Activated naive CD8-positive, alpha-beta T cell treated with anti-CD3 and anti-CD28 coated beads, Interleukin-2, amount 10 ng/mL, durations not matched to agents 7 days and 5 days (primary cell): ENCODE results near the gene CDH4. TPM values are rescaled to one million over a fixed set of nuclear protein-coding genes. Genes with fewer than 3 reads are reported as not detected.
"Not testable (repeated sequence)": the region's sequence is repeated elsewhere in the genome, so short reads cannot be mapped to it uniquely, and the experiment has no call there.

ENCODE experiments used
- ATAC-seq: fragments of 150-1000 bp; cut with Tn5 transposase; one replicate; pipeline ENCODE4 v1.10.0; 2021; ENCODE audit warnings: low read depth, moderate library complexity
- POLR2A ChIA-PET: fragments of 350-600 bp; sonication (Branson Sonifier 250); formaldehyde crosslinking; loops from one replicate; lab custom pipeline; 2021; ENCODE audit warnings: antibody characterized with exemption; lab: Charles Lee
- DNase-seq: peaks from one replicate; pipeline ENCODE4 v3.0.0; 2021
- H3K27ac Mint-ChIP-seq: one replicate; pipeline ENCODE4 v1.8.0; 2022; ENCODE audit warnings: mild to moderate bottlenecking, mixed read lengths
- H3K27me3 Mint-ChIP-seq: one replicate; pipeline ENCODE4 v1.8.0; 2022; ENCODE audit warnings: mild to moderate bottlenecking, moderate library complexity, mixed read lengths
- H3K36me3 Mint-ChIP-seq: one replicate; pipeline ENCODE4 v1.8.0; 2021; ENCODE audit warnings: mild to moderate bottlenecking, mixed read lengths
- H3K4me1 Mint-ChIP-seq: one replicate; pipeline ENCODE4 v1.8.0; 2021; ENCODE audit warnings: mixed read lengths
- H3K4me3 Mint-ChIP-seq: one replicate; pipeline ENCODE4 v1.8.0; 2022; ENCODE audit warnings: mild to moderate bottlenecking, moderate library complexity, mixed read lengths
- H3K9me3 Mint-ChIP-seq: one replicate; pipeline ENCODE4 v1.8.0; 2021; ENCODE audit warnings: mixed read lengths
- total RNA-seq, 2 experiments: library from RNA; stranded (reverse); gene quantifications; one replicate each; pipeline ENCODE4 v1.2.3, GENCODE V29; 2021

The CDH4 gene
- total RNA-seq, 2 experiments from 2014 or later, result 0.14 to 0.20 TPM

- H3K9me3 Mint-ChIP-seq, result peaks cover 2% of the 10 kb centered on the region
- POLR2A ChIA-PET, result no interaction called here
These were observed 161.7 kb downstream of the CDH4 start for GRCh38 chr20:61413752-61414151.

DNA sequence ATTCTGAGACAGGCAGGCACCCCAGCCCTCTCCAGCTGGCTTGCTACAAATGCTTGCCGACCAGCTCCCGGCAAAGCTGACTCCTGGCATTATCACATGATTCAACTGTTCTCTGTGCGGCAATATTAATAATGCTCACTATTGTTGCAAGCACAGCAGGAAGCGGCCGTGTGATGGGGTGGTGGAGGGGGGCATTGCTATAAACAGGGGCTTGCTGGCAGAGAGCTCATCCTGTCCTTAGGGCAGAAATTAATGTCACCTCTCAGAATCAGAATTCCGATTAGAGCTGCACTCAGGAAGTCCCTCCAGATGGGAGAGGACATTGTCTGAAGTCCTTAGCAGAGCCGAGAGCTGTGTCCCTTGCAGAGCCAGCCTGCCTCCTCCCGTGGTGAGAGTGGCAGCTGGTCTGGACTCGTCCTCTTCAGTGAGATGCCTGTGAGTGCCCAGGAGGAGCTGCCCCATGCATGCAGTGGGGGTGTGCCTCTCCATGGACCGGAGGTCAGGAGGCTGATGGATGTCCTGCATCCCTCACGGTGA is 162.5 kb downstream of the CDH4 start:
- no peak overlapping the region for H3K27ac Mint-ChIP-seq
- DNase-seq (no peak), ATAC-seq (no peak)
- H3K4me1 Mint-ChIP-seq, result no peaks in the 10 kb centered on the region
- H3K9me3 Mint-ChIP-seq, result peaks cover 2% of the 10 kb centered on the region
- H3K36me3 Mint-ChIP-seq, result no peaks in the 10 kb centered on the region
- no peak overlapping the region for H3K4me3 Mint-ChIP-seq
- no peaks in the 10 kb centered on the region for H3K27me3 Mint-ChIP-seq
- POLR2A ChIA-PET, result no interaction called here

More at GRCh38 chr20:61413752-61414151, 161.7 kb downstream of the CDH4 start:
- Mint-ChIP-seq H3K36me3 (no peaks in the 10 kb centered on the region), H3K27me3 (no peaks in the 10 kb centered on the region), H3K4me3 (no peak overlapping the region), H3K27ac (no peak overlapping the region), H3K4me1 (no peaks in the 10 kb centered on the region)
- no peak for DNase-seq
- no peak for ATAC-seq

GRCh38 chr20:61416546-61416945 is 164.5 kb downstream of the CDH4 start:
- Mint-ChIP-seq H3K27me3 (no peaks in the 10 kb centered on the region), H3K4me1 (no peaks in the 10 kb centered on the region), H3K27ac (no peak overlapping the region), H3K9me3 (peaks cover 2% of the 10 kb centered on the region), H3K36me3 (no peaks in the 10 kb centered on the region), H3K4me3 (no peak overlapping the region)
- DNase-seq (no peak), ATAC-seq (no peak)
- POLR2A ChIA-PET, result no interaction called here

DNA sequence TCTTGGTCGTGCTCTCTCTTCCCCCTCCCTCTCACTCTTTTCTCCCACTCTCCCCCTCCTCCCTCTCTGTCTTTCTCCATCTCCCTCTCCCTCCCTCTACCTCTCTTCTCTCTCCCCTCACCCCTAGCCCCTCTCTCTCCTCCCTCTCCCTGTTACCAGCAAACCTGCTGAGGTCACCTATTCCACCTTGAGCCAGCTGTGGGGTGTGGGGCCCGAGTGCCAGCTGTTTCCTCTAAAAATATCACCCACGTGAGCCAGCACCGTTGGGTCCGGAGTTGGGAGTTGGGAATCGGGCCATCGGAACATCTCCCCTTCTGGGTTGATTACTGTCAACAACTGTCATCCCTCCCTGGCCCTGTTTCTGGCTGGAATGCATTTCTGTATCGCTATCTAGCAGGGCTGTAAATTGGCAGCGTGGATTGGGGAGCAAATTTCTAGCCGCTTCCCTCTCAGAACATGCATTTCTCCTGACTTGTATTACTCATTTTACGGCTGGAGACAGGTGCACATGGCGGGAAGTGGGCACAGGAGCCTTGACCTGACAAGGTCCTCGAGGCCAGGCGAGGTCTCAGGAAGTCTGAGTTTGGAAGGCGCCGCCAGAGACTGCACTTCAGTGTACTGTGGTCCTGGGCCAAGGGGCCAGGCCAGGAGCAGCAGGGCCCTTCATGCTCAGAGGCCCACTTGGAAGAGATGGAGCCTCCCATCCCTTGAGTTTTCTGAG is 165.3 kb downstream of the CDH4 start:
- no peaks in the 10 kb centered on the region for H3K4me1 Mint-ChIP-seq
- no peak overlapping the region for H3K4me3 Mint-ChIP-seq
- peaks cover 2% of the 10 kb centered on the region for H3K9me3 Mint-ChIP-seq
- no peak for ATAC-seq
- POLR2A ChIA-PET, result no interaction called here
- H3K27ac Mint-ChIP-seq, result no peak overlapping the region
- H3K36me3 Mint-ChIP-seq, result no peaks in the 10 kb centered on the region
- no peak for DNase-seq
- H3K27me3 Mint-ChIP-seq, result no peaks in the 10 kb centered on the region

- no peak for ATAC-seq
- no peaks in the 10 kb centered on the region for H3K9me3 Mint-ChIP-seq
- no peak overlapping the region for H3K27ac Mint-ChIP-seq
- no peaks in the 10 kb centered on the region for H3K27me3 Mint-ChIP-seq
- H3K4me3 Mint-ChIP-seq, result no peak overlapping the region
- H3K36me3 Mint-ChIP-seq, result no peaks in the 10 kb centered on the region
- no peak for DNase-seq
- POLR2A ChIA-PET, result no interaction called here
- no peaks in the 10 kb centered on the region for H3K4me1 Mint-ChIP-seq
These were observed 166.9 kb downstream of the CDH4 start for GRCh38 chr20:61419010-61419409.

DNA sequence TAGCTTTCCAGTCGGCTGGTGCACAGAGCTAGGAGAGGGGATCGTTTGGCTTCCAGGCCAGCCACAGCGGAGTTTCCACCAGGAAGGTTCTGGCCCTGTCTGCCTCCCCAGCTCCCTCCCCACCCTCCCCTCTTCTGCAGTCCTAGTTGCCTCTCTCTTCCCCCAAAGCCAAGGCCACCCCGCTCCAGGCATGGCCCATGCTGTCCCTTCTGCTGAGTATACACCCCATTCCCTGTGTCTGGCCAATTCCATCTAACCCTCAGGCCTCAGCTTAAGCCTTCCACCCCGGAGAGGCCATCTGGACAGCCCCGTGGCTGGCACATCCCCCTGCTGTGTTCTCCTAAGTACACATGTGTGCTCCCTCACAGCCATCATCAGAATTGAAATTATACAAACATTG is 167.4 kb downstream of the CDH4 start:
- Mint-ChIP-seq H3K4me1 (no peaks in the 10 kb centered on the region), H3K9me3 (no peaks in the 10 kb centered on the region), H3K36me3 (no peaks in the 10 kb centered on the region), H3K27ac (no peak overlapping the region), H3K4me3 (no peak overlapping the region), H3K27me3 (no peaks in the 10 kb centered on the region)
- DNase-seq (no peak), ATAC-seq (no peak)
- POLR2A ChIA-PET, result no interaction called here

DNA sequence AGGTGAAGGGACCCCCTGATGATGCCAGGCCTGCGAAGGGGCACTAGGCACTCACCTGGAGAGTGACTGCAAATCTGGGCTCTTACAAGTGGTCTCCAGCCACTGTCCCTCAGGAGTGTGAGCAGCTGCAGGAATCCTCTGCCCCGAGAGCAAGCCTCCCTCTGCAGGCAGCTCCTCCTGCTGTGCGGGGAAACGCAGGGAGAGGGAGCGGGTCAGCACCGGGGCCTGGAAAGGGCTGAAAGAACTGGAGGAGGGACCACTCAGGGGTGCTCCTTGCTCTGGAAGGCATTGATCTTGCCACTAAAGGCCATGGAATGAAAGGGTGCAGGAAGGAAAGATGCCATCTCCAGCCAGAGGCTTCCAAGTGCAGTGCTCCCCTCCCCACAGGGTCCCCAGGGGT is 168.0 kb downstream of the CDH4 start:
- Mint-ChIP-seq H3K27me3 (no peaks in the 10 kb centered on the region), H3K9me3 (no peaks in the 10 kb centered on the region), H3K27ac (no peak overlapping the region), H3K36me3 (no peaks in the 10 kb centered on the region), H3K4me1 (no peaks in the 10 kb centered on the region), H3K4me3 (no peak overlapping the region)
- no peak for ATAC-seq
- POLR2A ChIA-PET, result no interaction called here
- no peak for DNase-seq

- no peak for DNase-seq
- POLR2A ChIA-PET, result no interaction called here
- no peaks in the 10 kb centered on the region for H3K36me3 Mint-ChIP-seq
- H3K4me3 Mint-ChIP-seq, result no peak overlapping the region
- ATAC-seq, result no peak
- no peak overlapping the region for H3K27ac Mint-ChIP-seq
- H3K27me3 Mint-ChIP-seq, result no peaks in the 10 kb centered on the region
- no peaks in the 10 kb centered on the region for H3K9me3 Mint-ChIP-seq
- H3K4me1 Mint-ChIP-seq, result no peaks in the 10 kb centered on the region
These were observed 168.7 kb downstream of the CDH4 start for GRCh38 chr20:61420781-61421180.

- POLR2A ChIA-PET, result no interaction called here
- H3K4me1 Mint-ChIP-seq, result no peaks in the 10 kb centered on the region
- no peak overlapping the region for H3K4me3 Mint-ChIP-seq
These were observed 170.8 kb downstream of the CDH4 start for GRCh38 chr20:61422636-61423425.

GRCh38 chr20:61424011-61424627 is 172.1 kb downstream of the CDH4 start:
- ATAC-seq, result no peak

More at GRCh38 chr20:61422636-61423425, 170.8 kb downstream of the CDH4 start:
- DNase-seq (no peak), ATAC-seq (no peak)
- H3K9me3 Mint-ChIP-seq, result no peaks in the 10 kb centered on the region
- H3K36me3 Mint-ChIP-seq, result no peaks in the 10 kb centered on the region
- H3K27me3 Mint-ChIP-seq, result no peaks in the 10 kb centered on the region
- no peak overlapping the region for H3K27ac Mint-ChIP-seq

GRCh38 chr20:61424628-61425420 is 172.8 kb downstream of the CDH4 start:
- POLR2A ChIA-PET, result no interaction called here
- H3K9me3 Mint-ChIP-seq, result no peaks in the 10 kb centered on the region
- no peaks in the 10 kb centered on the region for H3K4me1 Mint-ChIP-seq
- no peak overlapping the region for H3K4me3 Mint-ChIP-seq
- DNase-seq, result no peak
- H3K27ac Mint-ChIP-seq, result no peak overlapping the region
- H3K27me3 Mint-ChIP-seq, result no peaks in the 10 kb centered on the region
- ATAC-seq, result no peak
- no peaks in the 10 kb centered on the region for H3K36me3 Mint-ChIP-seq

More at GRCh38 chr20:61424011-61424627, 172.1 kb downstream of the CDH4 start:
- Mint-ChIP-seq H3K4me1 (no peaks in the 10 kb centered on the region), H3K27ac (no peak overlapping the region), H3K4me3 (no peak overlapping the region), H3K9me3 (no peaks in the 10 kb centered on the region), H3K27me3 (no peaks in the 10 kb centered on the region), H3K36me3 (no peaks in the 10 kb centered on the region)
- no peak for DNase-seq
- POLR2A ChIA-PET, result no interaction called here

- DNase-seq, H3K27ac Mint-ChIP-seq, H3K36me3 Mint-ChIP-seq, H3K27me3 Mint-ChIP-seq, H3K4me1 Mint-ChIP-seq, POLR2A ChIA-PET, H3K9me3 Mint-ChIP-seq, H3K4me3 Mint-ChIP-seq, ATAC-seq: not testable (repeated sequence)
These were observed 173.5 kb downstream of the CDH4 start for GRCh38 chr20:61425541-61425991.

GRCh38 chr20:61426352-61426751 is 174.3 kb downstream of the CDH4 start:
- Mint-ChIP-seq H3K9me3 (no peaks in the 10 kb centered on the region), H3K27ac (no peak overlapping the region), H3K4me3 (no peak overlapping the region), H3K27me3 (no peaks in the 10 kb centered on the region), H3K4me1 (no peaks in the 10 kb centered on the region), H3K36me3 (no peaks in the 10 kb centered on the region)
- no peak for DNase-seq
- POLR2A ChIA-PET, result no interaction called here
- no peak for ATAC-seq
